Stimulated activated naive CD4-positive, alpha-beta T cell treated with Interleukin-2 at 50 U/mL for 16 hours (primary cell): ENCODE measurements around the gene EDA.

Source experiments
- DNase-seq: peaks from one replicate; lab custom pipeline; 2025; lab: John Stamatoyannopoulos, UW

EDA gene

DNA sequence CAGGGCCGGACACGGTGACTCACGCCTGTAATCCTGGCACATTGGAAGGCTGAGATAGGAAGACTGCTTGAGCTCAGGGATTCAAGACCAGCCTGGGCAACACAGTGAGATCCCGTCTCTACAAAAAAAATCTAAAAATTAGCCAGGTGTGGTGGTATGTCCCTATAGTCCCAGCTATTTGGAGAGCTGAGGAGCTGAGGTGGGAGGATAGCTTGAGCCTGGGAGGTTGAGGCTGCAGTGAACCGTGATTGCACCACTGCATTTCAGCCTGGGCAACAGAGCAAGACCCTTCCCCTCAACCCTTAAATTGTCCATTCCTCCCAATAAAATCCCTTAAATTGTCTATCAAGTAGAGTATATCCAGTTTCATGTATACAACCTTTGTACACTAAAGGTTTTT is 463.4 kb downstream of the EDA start:
- no peak for DNase-seq

DNA sequence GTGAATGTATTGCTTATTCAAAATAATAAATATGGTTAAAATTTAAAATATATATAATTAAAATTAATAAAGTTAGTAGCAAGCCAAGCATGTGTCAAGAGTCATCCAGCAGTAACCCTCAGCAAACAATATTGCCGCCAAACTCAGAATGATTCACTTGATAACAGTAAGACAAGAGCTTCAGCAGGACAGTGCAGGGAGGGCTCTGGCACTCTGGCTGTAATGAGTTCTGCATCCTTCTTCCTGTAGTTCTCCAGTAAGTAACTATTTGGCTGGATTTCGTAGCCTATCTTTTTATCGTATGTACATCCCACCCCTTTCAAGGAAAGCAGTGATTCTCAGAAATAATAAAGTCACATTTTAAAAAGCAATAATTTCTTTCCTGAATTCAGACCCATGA is 464.0 kb downstream of the EDA start:
- DNase-seq: no peak

DNA sequence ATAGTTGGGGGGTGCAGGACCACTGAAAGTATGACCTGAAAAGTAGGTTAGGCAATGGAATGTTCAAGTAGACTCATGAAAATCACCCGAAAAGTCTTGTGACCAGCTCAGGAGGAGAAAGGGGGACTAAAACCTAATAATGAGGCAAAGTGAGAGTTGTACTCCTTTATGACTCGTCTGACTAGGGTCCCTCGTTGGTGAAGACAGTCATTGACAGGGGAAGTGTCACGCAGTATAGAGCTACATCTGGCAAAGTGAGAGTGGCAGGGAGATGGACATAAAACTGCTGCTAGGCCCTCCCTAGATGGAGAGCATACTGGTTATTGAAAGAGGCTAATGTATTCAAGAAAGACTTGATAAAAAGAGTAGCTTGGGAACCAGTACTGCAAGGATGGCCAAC is 466.8 kb downstream of the EDA start:
- DNase-seq: no peak

DNA sequence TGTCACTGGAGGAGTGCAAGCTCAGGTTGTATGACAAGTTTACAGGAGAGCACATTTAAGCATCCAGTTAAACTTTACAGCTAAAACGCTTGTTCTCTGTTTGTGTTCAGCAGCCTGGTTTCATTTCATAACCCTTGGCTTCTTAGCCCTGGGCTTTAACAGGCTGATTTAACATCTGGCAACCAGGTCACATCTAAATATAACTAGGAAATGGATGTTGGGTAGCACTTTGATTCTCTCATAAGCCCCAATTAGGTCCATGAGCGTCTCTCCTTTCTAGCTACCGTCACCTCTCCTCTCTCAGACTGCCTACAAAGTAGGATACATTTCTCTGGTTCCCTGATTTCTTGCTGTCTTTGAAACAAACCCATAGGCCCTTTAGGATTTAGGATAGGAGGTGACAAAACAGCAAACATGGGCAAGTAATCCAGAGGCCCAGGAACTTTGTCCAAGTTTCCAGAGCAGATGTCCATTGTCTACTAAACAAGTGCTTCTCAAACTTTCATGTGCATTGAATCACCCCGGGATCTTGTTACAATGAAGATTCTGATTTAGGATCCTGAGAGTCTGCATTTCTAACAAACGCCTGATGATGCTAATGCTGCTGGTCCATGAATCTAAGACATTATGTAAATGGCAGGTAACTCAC is 468.8 kb downstream of the EDA start:
- DNase-seq: no peak

DNA sequence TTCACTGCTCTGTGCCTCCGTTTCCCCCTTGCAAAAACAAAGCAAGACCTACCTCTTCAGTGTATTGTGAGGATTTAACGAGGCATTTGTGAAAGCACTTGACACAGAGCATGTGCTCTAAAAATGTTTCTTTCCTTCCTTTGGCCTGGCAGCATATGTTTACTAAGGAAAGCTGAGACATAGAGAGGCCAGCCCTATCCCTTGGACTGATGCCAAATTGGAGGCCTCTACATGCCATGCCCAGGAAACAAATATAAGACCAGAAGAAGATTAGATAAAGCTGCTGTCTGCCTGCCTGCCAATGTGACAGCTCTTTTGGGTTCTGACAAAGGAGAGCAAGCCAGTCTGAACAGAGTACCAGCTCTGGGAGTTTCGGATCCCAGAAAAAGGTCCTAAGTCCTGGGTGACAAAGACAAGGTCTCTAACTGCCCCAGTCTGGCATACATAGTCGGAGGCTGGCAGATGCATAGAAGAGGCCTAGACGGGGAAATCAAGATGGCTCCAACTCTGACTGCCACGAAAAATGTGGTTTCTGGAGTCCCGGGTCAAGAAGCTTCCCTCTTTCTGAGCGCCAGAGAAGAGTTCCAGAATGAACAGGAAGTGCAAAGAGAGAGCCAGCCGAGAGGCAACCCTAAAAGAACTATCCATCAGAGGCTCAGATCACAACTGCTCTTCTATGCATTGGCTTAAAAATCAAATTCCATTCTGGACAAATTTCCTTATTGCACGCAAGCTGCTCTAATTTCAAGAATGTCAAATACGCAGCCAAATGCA is 472.1 kb downstream of the EDA start:
- no peak for DNase-seq

DNA sequence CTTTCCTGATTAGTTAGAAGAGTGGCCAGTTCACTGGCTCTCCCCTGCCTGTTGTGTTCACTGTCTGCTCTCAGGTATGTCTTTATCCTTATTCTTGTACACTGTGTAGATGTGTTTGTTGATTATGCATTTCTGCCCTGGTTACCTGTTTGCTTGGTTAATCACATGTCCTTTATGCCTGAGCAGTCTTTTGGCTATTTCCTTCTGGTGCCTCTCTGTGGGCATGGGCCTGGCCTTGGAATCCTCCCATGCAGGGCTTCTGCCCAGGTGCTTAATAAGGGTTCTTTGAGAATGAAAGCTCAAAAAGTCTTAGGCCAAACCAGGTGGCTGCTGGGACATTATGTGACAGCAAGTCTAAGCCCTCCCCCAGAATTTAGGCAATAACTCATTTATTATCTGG is 472.8 kb downstream of the EDA start:
- no peak for DNase-seq
